ENCODE measurements around the gene SLC4A3.

DNA sequence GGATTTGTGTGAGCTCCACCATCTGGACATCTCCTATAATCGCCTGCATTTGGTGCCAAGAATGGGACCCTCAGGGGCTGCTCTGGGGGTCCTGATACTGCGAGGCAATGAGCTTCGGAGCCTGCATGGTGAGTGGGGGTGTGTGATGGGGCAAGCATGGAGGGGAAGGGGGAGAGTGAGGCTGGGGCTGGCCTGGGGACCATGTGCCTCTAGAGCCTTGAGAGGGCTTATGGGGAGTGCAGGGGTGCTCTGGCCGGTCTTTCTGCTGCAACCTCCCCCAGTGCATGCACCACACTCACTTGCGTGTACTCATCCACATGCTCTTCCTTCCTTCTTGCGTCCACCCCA is 21.8 kb upstream of the SLC4A3 start:
- TF ChIP-seq RAD21 (IDR thresholded peaks at IDR 0.05; ENCODE audit: low read length) = no peak
- TF ChIP-seq, protein P1, sequence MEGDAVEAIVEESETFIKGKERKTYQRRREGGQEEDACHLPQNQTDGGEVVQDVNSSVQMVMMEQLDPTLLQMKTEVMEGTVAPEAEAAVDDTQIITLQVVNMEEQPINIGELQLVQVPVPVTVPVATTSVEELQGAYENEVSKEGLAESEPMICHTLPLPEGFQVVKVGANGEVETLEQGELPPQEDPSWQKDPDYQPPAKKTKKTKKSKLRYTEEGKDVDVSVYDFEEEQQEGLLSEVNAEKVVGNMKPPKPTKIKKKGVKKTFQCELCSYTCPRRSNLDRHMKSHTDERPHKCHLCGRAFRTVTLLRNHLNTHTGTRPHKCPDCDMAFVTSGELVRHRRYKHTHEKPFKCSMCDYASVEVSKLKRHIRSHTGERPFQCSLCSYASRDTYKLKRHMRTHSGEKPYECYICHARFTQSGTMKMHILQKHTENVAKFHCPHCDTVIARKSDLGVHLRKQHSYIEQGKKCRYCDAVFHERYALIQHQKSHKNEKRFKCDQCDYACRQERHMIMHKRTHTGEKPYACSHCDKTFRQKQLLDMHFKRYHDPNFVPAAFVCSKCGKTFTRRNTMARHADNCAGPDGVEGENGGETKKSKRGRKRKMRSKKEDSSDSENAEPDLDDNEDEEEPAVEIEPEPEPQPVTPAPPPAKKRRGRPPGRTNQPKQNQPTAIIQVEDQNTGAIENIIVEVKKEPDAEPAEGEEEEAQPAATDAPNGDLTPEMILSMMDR (IDR thresholded peaks at IDR 0.05) = no peak
- no peak for TF ChIP-seq FOXM1 (IDR thresholded peaks at IDR 0.05; ENCODE audit: low read depth)
- no peak for TF ChIP-seq EP300 (IDR thresholded peaks at IDR 0.05; ENCODE audit: borderline replicate concordance in 1 of 2, low read depth in 1 of 2, low read length in 1 of 2)
- no peak for TF ChIP-seq SMC3 (IDR thresholded peaks at IDR 0.05; ENCODE audit: low read depth, low read length)
- TF ChIP-seq POLR2AphosphoS5 (IDR thresholded peaks at IDR 0.05; ENCODE audit: low read depth, low read length) = no peak
- no peak for TF ChIP-seq RFX5 (IDR thresholded peaks at IDR 0.05; ENCODE audit: low read length)
- TF ChIP-seq YY1 (IDR thresholded peaks at IDR 0.05; ENCODE audit: low read depth) = no peak
- TF ChIP-seq RCOR1 (IDR thresholded peaks at IDR 0.05; ENCODE audit: low read length) = no peak
- TF ChIP-seq RXRA (IDR thresholded peaks at IDR 0.05; ENCODE audit: borderline replicate concordance, low read depth) = no peak
- TF ChIP-seq, protein P2, sequence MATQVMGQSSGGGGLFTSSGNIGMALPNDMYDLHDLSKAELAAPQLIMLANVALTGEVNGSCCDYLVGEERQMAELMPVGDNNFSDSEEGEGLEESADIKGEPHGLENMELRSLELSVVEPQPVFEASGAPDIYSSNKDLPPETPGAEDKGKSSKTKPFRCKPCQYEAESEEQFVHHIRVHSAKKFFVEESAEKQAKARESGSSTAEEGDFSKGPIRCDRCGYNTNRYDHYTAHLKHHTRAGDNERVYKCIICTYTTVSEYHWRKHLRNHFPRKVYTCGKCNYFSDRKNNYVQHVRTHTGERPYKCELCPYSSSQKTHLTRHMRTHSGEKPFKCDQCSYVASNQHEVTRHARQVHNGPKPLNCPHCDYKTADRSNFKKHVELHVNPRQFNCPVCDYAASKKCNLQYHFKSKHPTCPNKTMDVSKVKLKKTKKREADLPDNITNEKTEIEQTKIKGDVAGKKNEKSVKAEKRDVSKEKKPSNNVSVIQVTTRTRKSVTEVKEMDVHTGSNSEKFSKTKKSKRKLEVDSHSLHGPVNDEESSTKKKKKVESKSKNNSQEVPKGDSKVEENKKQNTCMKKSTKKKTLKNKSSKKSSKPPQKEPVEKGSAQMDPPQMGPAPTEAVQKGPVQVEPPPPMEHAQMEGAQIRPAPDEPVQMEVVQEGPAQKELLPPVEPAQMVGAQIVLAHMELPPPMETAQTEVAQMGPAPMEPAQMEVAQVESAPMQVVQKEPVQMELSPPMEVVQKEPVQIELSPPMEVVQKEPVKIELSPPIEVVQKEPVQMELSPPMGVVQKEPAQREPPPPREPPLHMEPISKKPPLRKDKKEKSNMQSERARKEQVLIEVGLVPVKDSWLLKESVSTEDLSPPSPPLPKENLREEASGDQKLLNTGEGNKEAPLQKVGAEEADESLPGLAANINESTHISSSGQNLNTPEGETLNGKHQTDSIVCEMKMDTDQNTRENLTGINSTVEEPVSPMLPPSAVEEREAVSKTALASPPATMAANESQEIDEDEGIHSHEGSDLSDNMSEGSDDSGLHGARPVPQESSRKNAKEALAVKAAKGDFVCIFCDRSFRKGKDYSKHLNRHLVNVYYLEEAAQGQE (IDR thresholded peaks at IDR 0.05; ENCODE audit: low read depth, low read length) = no peak
